HG03457 (cell line): ENCODE measurements around the gene PFDN5.
"Not testable (repeated sequence)": the region's sequence is repeated elsewhere in the genome, so short reads cannot be mapped to it uniquely, and the experiment has no call there.

Experiments used
- ATAC-seq: cut with Tn5 transposase; IDR thresholded peaks from one replicate; pipeline ENCODE4 v1.9.1; 2021; ENCODE audit warnings: moderate number of reproducible peaks; ENCODE audit not compliant: unreplicated experiment

PFDN5 gene

DNA sequence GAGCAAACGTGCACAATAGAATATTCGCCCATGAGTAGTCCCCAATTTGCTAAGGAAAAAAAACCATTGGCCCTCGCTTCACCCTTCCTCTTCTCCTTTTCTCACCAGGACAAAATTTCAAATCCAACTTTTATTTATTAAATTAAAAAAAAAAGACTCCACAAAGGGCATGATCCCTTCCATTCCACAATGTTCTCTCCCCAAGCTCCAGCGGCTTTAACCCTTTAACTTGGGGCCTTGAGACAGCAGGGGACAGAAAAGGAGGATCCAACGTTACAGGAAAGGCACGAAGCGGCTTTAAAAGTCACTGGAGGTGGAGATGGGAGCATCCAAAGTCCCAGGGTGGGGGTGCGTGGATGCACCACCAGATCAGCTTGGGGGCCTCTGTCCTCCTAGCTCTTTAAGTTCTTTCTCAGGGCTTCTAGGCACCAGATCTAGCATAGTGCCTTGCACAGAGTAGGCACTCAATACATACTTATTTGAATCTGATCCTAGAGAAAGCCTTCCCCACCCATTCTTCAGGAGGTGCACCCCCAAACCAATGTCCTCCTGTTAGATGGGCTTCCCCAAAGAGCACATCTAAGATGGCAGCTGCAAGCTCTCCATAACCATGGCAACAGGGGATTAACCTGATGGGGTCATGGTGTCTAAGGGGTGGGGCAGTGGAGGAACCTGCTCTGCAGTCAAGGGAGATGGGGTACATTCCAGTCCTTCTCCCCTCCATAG lies 31.3 kb downstream of the PFDN5 start:
- ATAC-seq: no peak

- no peak for ATAC-seq
Observed at GRCh38 chr12:53327435-53328042, 32.2 kb downstream of the PFDN5 start.

GRCh38 chr12:53328043-53328435 lies 32.7 kb downstream of the PFDN5 start:
- no peak for ATAC-seq

GRCh38 chr12:53330671-53331070 lies 35.3 kb downstream of the PFDN5 start:
- ATAC-seq: no peak

DNA sequence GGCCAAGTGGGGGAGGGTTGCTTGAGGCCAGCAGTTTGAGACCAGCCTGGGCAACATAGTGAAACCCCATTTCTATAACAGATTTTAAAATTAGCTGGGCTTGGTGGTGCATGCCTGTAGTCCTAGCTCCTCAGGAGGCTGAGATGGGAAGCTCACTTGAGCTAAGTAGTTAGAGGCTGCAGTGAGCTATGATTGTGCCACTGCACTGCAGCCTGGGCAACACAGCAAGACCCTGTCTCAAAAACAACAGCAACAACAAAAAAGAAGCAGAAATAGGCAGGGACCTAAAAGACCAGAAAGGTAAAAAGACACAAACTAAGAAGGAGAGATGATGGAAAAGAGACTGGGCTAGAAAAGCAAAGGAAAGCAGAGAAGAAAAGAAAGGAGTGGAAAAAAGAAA lies 37.0 kb downstream of the PFDN5 start:
- not testable (repeated sequence) for ATAC-seq

DNA sequence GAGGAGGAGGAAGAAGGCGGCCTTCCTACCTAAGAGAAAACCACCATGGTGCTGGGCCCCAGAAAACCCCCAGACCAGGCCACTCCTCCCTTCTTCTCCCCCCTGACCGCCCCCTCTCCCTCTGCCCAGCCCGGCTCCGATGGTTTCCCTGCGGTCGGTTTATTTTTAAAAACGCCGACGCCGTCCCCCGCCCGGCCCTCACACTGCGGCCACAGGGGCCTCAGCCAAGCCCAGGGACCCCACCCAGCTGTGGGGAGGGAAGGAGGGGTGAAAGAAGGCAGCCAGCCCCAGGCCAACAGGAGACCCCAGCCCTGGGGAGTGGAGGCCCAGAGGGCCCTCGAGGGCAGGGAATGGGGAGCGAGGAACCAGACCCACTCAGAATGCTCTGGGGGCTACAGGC lies 37.4 kb downstream of the PFDN5 start:
- ATAC-seq: no peak

DNA sequence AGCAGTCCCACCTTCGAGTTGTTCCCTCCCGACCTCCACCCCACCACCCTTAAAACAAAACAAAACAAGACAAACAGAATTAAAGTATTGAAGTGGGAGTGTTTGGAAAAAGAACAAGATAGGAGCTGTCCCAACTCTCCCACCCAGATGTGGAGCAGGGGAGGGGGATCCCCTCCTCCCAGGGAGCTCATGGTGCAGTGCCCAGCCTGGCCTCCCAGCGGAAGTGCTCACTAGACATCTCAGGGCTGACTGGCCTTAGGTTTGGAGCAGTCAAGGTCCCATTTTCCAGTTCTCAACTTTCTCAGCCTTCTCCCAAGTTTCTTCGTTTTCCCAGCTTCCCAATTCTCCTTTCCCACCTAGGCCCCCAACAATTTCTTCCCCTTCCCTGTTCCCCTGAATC lies 37.9 kb downstream of the PFDN5 start:
- no peak for ATAC-seq

DNA sequence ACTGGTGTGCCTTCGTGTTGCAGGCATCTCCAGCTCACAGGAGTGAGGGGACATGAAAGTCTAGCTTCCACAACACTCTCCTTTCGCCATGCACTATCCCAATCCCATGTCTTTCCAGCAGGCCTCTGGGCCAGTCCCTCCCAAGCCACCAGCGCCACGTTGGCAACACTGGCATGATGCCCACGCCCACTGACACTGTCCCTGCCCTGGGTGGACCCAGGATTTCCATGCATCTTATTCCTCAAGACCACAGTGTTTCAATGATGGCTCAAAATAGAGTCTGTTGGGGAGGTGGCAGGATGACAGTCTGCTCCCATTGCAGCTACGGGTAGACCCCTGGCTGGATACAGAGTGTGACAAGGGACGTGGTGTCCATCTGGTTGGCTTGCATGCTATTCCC lies 38.5 kb downstream of the PFDN5 start:
- ATAC-seq: no peak

- ATAC-seq: no peak
Observed at GRCh38 chr12:53334822-53335221, 39.5 kb downstream of the PFDN5 start.

- no peak for ATAC-seq
Observed at GRCh38 chr12:53336181-53336681, 40.9 kb downstream of the PFDN5 start, which contains the start of gene SP7. SP7 (minus strand) TSS chr12:53336354; CDS start chr12:53335646, 708 bp downstream.

GRCh38 chr12:53338017-53338416 lies 42.7 kb downstream of the PFDN5 start:
- ATAC-seq: no peak

DNA sequence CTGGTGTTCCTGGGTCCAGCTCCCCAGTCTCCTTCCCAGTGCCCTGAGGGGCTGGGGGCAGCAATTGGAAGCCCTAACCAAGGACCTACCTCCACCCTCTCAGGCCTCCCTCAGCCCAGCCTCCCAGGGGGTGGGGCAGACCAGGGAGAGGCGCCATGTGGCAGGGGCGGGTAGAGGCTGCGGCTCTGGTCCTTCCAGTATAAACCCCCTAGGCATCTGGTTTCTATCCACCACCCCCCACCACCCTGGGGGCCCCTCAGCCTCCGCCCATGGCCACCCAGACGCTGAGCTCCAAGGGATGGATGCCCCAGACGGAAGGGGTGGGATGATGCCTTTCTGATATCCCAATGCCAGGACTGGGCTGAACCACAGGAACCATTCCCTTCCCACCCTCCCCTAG lies 43.6 kb downstream of the PFDN5 start:
- no peak for ATAC-seq

- ATAC-seq: no peak
Observed at GRCh38 chr12:53340398-53340797, 45.1 kb downstream of the PFDN5 start.

DNA sequence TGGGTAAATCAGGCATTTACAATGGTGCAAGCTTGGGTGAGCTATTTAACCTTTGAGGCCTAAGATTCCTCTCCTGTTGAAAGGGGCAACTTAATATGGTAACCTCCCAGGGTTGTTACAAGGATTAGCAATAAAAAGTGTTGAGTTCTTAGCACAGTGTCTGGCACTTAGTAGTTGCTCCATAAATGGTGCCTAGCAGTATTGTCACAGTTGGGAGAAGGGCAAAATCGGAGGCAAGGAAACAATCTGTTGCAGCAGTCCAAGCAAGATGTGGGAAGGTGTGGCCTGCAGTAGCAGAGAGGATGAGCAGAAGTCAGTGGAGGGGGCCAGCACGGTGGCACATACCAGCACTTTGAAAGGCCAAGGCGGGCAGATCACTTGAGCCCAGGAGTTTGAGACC lies 48.1 kb downstream of the PFDN5 start:
- ATAC-seq: no peak

DNA sequence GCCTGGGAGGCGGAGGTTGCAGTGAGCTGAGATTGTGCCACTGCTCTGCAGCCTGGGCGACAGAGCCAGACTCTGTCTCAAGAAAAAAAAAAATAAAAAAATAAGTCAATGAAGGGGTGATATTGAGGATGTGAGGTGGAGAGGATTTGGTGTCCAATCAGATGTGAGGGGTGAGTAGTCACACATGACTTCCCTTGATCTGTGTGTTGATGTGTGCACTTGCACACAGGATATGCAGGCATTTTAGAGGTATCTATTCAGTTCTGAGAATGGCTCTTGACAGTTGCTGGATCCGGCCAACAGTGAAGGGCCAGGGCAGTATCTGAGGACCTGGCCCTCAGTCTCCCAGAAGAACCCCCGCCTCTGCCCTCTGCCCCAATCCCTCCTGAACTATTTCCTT lies 48.6 kb downstream of the PFDN5 start:
- no peak for ATAC-seq

DNA sequence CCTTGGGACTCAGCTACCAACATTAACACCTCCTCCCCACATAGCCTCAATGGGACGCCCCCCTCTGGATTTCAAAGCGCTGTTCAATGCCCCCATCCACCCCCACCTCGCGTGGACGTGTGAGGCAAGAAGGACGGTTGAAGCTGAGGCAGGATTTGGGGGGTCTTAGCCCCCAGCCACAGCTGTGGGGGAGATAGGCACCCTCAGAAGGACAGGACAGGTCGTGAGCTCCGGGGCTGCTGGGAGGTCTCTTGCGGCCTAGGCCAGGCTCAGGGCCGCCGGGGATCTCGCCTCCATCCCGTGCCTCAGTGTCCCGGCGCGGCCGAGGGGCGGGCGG lies 49.1 kb downstream of the PFDN5 start:
- no peak for ATAC-seq

- peak; percentile 66 for ATAC-seq
Observed at GRCh38 chr12:53344824-53345485, 49.6 kb downstream of the PFDN5 start.

- ATAC-seq: no peak
Observed at GRCh38 chr12:53345486-53346188, 50.3 kb downstream of the PFDN5 start.

- no peak for ATAC-seq
Observed at GRCh38 chr12:53346491-53346890, 51.1 kb downstream of the PFDN5 start.

- no peak for ATAC-seq
Observed at GRCh38 chr12:53347905-53348304, 52.6 kb downstream of the PFDN5 start.
